ENCODE measurements around the gene ARL15. TPM values are rescaled to one million over a fixed set of nuclear protein-coding genes. Genes with fewer than 3 reads are reported as not detected.

The ARL15 gene
- total RNA-seq, 1 experiment from 2014 or later = 13.0 TPM

DNA sequence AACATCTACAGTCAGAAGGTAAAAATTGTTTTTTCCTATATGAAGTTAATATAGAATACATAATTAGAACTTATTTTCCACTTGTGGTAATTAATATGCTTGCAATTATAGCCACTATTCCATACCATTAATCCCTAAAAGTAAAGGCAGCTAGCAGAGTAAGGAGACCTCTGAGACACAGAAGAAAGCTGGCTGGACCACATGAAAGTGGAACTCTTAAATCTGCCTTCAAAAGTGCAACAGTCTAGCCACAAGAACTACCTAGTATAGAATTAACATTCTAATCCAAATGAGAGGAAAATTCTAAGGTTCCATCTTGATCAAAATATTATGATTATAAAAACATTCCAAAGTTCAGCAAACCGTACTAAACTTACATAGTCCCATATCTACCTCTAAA, 37.6 kb downstream of the ARL15 start:
- no peak overlapping the region for H3K4me3 Mint-ChIP-seq
- H3K4me1 Mint-ChIP-seq = peaks cover 5 to 8% of the 10 kb centered on the region in 2 experiments; a peak in 2 of 4 replicates
- Histone ChIP-seq H3K4me2 (ENCODE audit: insufficient read depth, insufficient read length, low read length) (no peak overlapping the region), H3T11ph (ENCODE audit: low read length) (no peak overlapping the region), H3K23ac (ENCODE audit: insufficient read length, low read depth, low read length) (no peak overlapping the region), H4K20me1 (ENCODE audit: control insufficient read depth, insufficient read depth, insufficient read length) (no peaks in the 10 kb centered on the region), H4K8ac (replicated peaks; ENCODE audit: insufficient read length, low read depth, low read length) (no peak overlapping the region), H2AFZ (ENCODE audit: low read length) (no peak overlapping the region), H2BK120ac (ENCODE audit: low read depth, low read length, poor library complexity, severe bottlenecking) (no peak overlapping the region), H2BK5ac (ENCODE audit: insufficient read length, low read length) (no peak overlapping the region), H2BK12ac (ENCODE audit: insufficient read length, low read depth, low read length) (no peak overlapping the region), H4K5ac (ENCODE audit: insufficient read length, low read depth, low read length) (no peak overlapping the region), H3K18ac (ENCODE audit: insufficient read length, low read depth, low read length) (no peak overlapping the region), H3K27me3 (ENCODE audit: insufficient read depth, low read length) (no peaks in the 10 kb centered on the region), H3K23me2 (ENCODE audit: insufficient read length, low read depth, low read length, poor library complexity, severe bottlenecking) (no peaks in the 10 kb centered on the region), H2BK15ac (ENCODE audit: low read depth, low read length) (no peak overlapping the region), H3K79me2 (ENCODE audit: insufficient read depth, low read length) (no peaks in the 10 kb centered on the region), H2BK20ac (ENCODE audit: low read depth, low read length, poor library complexity, severe bottlenecking) (no peak overlapping the region), H3K14ac (ENCODE audit: insufficient read depth, low read length) (no peak overlapping the region), H3K27ac (ENCODE audit: insufficient read length, low read depth, low read length) (no peak overlapping the region), H3K4me1 (ENCODE audit: insufficient read depth, low read length) (no peaks in the 10 kb centered on the region; the same call in 1 of the 2 replicates), H2AK5ac (ENCODE audit: insufficient read length, low read length) (no peak overlapping the region), H3K9me3 (ENCODE audit: control insufficient read depth, low read depth, low read length) (no peaks in the 10 kb centered on the region), H3K9ac (ENCODE audit: extremely low read depth, insufficient read length, low read length) (no peak overlapping the region), H3K56ac (ENCODE audit: insufficient read length, low read depth, low read length) (no peak overlapping the region), H3K79me1 (ENCODE audit: insufficient read depth, low read depth, low read length, poor library complexity, severe bottlenecking) (no peaks in the 10 kb centered on the region), H3K4ac (ENCODE audit: low read depth, low read length) (no peak overlapping the region), H4K91ac (ENCODE audit: insufficient read length, low read depth, low read length) (no peak overlapping the region)
- TF ChIP-seq CTCF (conservative IDR thresholded peaks at IDR 0.05) = no peak
- no peak overlapping the region for H3K27ac Mint-ChIP-seq
- H3K27me3 Mint-ChIP-seq (ENCODE audit: low read depth) = no peaks in the 10 kb centered on the region
- WGBS (ENCODE audit: extremely low coverage, insufficient read length, low lambda C conversion rate) = no CpG with 5 or more reads among the region's 1 CpG
- no peak for DNase-seq
- H3K36me3 Mint-ChIP-seq (ENCODE audit: insufficient read depth in 1 of 3, low read depth in 3 of 3) = peaks cover 0 to 2% (median under 1%) of the 10 kb centered on the region in 3 experiments; a peak in 3 of 7 replicates
- peaks cover 0 to 2% of the 10 kb centered on the region in 2 experiments; a peak in 2 of 5 replicates for H3K9me3 Mint-ChIP-seq
